Heart right ventricle (tissue), 16 donors: ENCODE data around the gene PCBP3. TPM values are rescaled to one million over a fixed set of nuclear protein-coding genes. Genes with fewer than 3 reads are reported as not detected.

Experiments
- ATAC-seq, 8 donors: fragments of 200-7000 bp; cut with Tn5 transposase; one replicate each; pipeline ENCODE4 v1.9.1; 2020; ENCODE audit warnings: mild to moderate bottlenecking in 8 of 8, moderate library complexity in 8 of 8, moderate number of reproducible peaks in 1 of 8
- DNase-seq, 2 donors: peaks; one replicate each; pipeline ENCODE4 v3.0.0-alpha.2; 2020
- H3K27ac ChIP-seq, 10 donors: fragments of 200-600 bp; sonication (generic) in 2 of 10; one replicate each; pipeline versions ENCODE4 v1.5.0 to v1.8.0; 2020 to 2022; ENCODE audit warnings: mild to moderate bottlenecking in 3 of 10
- H3K27me3 ChIP-seq, 7 donors: fragments of 200-600 bp; one replicate each; pipeline ENCODE4 v1.8.0; 2021 to 2022; ENCODE audit warnings: mild to moderate bottlenecking in 2 of 7
- H3K36me3 ChIP-seq, 9 donors: fragments of 200-600 bp; sonication (generic) in 1 of 9; one replicate each; pipeline versions ENCODE4 v1.5.0 to v1.8.0; 2020 to 2022; ENCODE audit warnings: mild to moderate bottlenecking in 2 of 9
- H3K4me1 ChIP-seq, 9 donors: fragments of 200-600 bp; sonication (generic) in 1 of 9; one replicate each; pipeline versions ENCODE4 v1.5.0 to v1.8.0; 2020 to 2022; ENCODE audit warnings: mild to moderate bottlenecking in 4 of 9
- H3K4me3 ChIP-seq, 10 donors: fragments of 200-600 bp; sonication (generic) in 2 of 10; one replicate each; pipeline versions ENCODE4 v1.5.0 to v1.8.0; 2020 to 2022; ENCODE audit warnings: mild to moderate bottlenecking in 7 of 10, moderate library complexity in 2 of 10
- H3K9me3 ChIP-seq, 11 donors: fragments of 200-600 bp in 10 of 11; sonication (generic) in 2 of 11; one replicate each; pipeline versions ENCODE4 v1.5.0 to v1.8.0; 2013 to 2022; ENCODE audit warnings: mild to moderate bottlenecking in 2 of 11, control low read depth in 1 of 11, moderate library complexity in 1 of 11
- CTCF ChIP-seq, 9 donors: fragments of 200-600 bp; sonication (generic) in 2 of 9; IDR thresholded peaks; one replicate each; pipeline versions ENCODE4 v1.5.0 to v1.8.0; 2021 to 2022; ENCODE audit warnings: antibody characterized with exemption in 9 of 9, mild to moderate bottlenecking in 5 of 9, moderate library complexity in 1 of 9
- WGBS, 2 donors: extraction: QIAGEN DNeasy Blood & Tissue Kit; methylation state at CpG; one replicate each; pipeline ENCODE4 v1.1.7; 2013; ENCODE audit warnings: inconsistent platforms in 1 of 2; 5-methylcytosine and 5-hydroxymethylcytosine counted together
- intact Hi-C, 10 donors: fragments of 100-400 bp; cut with DNase I; formaldehyde crosslinking; loops; one replicate each; pipeline versions ENCODE4 v1.11.1 to v1.14.2; 2022
- polyA plus RNA-seq, 2 donors: library from polyadenylated mRNA; stranded (reverse); fragments of 200-250 nt; gene quantifications; one replicate each; pipeline ENCODE4 v1.2.3, GENCODE V29; 2013
- total RNA-seq, 10 donors: library from RNA; stranded (reverse); fragmentation: NEBNext Ultra II Directional in 3 of 10; extraction: Animal tissue kit (Norgen Biotek cat#: 25700) in 3 of 10; gene quantifications; one replicate each; pipeline versions ENCODE4 v1.2.1 to v1.2.4, GENCODE V29; 2021 to 2023
- donor health status: Arrhythmogenic right ventricular cardiomyopathy.
- donor health status: ischemic (EF 13 %, LVEDD 7.1; RV severe dilation, severe dysfunction).
- donor health status: healthy with polysubstance abuse.
- donor health status: DM: no; HTN: yes; CAD: no.
- donor health status: DM: no; HTN: no; CAD: no.
- donor health status: ischemic (EF 25% LVEDD 6.9; RV normal size, moderate dysfunction).
- donor health status: ischemic (EF 25% LVEDD 5.7; RV mildly dilated, moderate dysfunction).
- donor health status: healthy.
- donor health status: DM: yes; HTN: yes; CAD: no.
- donor health status: Ischemic cardiomyopathy.
- donor health status: ischemic (EF 35%, LVEDD 5.7; RV mildly dilated, moderate dysfunction).
- donor health status: nonischemic (EF 11% LVEDD 7.7; RV severe dilation, severe dysfunction).
- donor health status: DM: yes; HTN: yes; CAD: no.
- donor health status: PGD.
- donor health status: ischemic (EF 29% LVEDD 5.4; RV normal size, mild dysfunction).
- donor health status: nonischemic (EF 23%, LVEDD 6.1; RV moderate dilation, normal function).

Gene PCBP3
- total and polyA plus RNA-seq, 12 donors = 0.25 to 11.3 (median 1.2) TPM

GRCh38 chr21:45934554-45934953 lies 291.0 kb downstream of the PCBP3 start:
- no peak overlapping the region for H3K27ac ChIP-seq
- H3K4me1 ChIP-seq = no peaks in the 10 kb centered on the region
- H3K27me3 ChIP-seq = peaks cover 0 to 3% (median 0%) of the 10 kb centered on the region in 7 donors
- no peak for TF ChIP-seq CTCF (IDR thresholded peaks at IDR 0.05)
- DNase-seq (no peak), ATAC-seq (no peak)
- intact Hi-C loops = loop anchor here in 1 of 10 donors (10.0 kb wide), 1 partner anchor 60 kb away; no protein-coding TSS in a partner anchor
- no peak overlapping the region for H3K4me3 ChIP-seq
- peaks cover 0 to 41% (median 14%) of the 10 kb centered on the region in 11 donors for H3K9me3 ChIP-seq
- no peaks in the 10 kb centered on the region for H3K36me3 ChIP-seq
- WGBS, 2 donors = 75 to 80% methylated on average over 3 of the region's 3 CpGs

- 78 to 84% methylated on average over 3 of the region's 3 CpGs for WGBS, 2 donors
- TF ChIP-seq CTCF (IDR thresholded peaks at IDR 0.05) = no peak
- Histone ChIP-seq H3K27ac (no peak overlapping the region), H3K9me3 (peaks cover 0 to 41% (median 14%) of the 10 kb centered on the region in 11 donors), H3K4me3 (no peak overlapping the region), H3K27me3 (no peaks in the 10 kb centered on the region), H3K36me3 (no peaks in the 10 kb centered on the region), H3K4me1 (no peaks in the 10 kb centered on the region)
- no peak for ATAC-seq
- intact Hi-C loops = loop anchor here in 1 of 10 donors (10.0 kb wide), 1 partner anchor 61 kb away; no protein-coding TSS in a partner anchor
- no peak for DNase-seq
Observed at GRCh38 chr21:45935628-45936027, 292.1 kb downstream of the PCBP3 start.

- DNase-seq (no peak), ATAC-seq (no peak)
- H3K9me3 ChIP-seq = peaks cover 0 to 41% (median 14%) of the 10 kb centered on the region in 11 donors
- no peaks in the 10 kb centered on the region for H3K27me3 ChIP-seq
- no peak overlapping the region for H3K27ac ChIP-seq
- intact Hi-C loops = loop anchor here in 1 of 10 donors (10.0 kb wide), 1 partner anchor 63 kb away; no protein-coding TSS in a partner anchor
- no peak overlapping the region for H3K4me3 ChIP-seq
- no peaks in the 10 kb centered on the region for H3K36me3 ChIP-seq
- WGBS, 2 donors = 80 to 84% methylated on average over 17 of the region's 17 CpGs
- H3K4me1 ChIP-seq = no peaks in the 10 kb centered on the region
- no peak for TF ChIP-seq CTCF (IDR thresholded peaks at IDR 0.05)
Observed at GRCh38 chr21:45937721-45938452, 294.4 kb downstream of the PCBP3 start.

- H3K4me1 ChIP-seq = no peaks in the 10 kb centered on the region
- no peak overlapping the region for H3K4me3 ChIP-seq
- ATAC-seq (no peak), DNase-seq (no peak)
- H3K27me3 ChIP-seq = no peaks in the 10 kb centered on the region
- 83% methylated on average over 1 of the region's 1 CpG for WGBS, 2 donors
- intact Hi-C loops = loop anchor here in 1 of 10 donors (10.0 kb wide), 1 partner anchor 64 kb away; no protein-coding TSS in a partner anchor
- H3K36me3 ChIP-seq = no peaks in the 10 kb centered on the region
- no peak for TF ChIP-seq CTCF (IDR thresholded peaks at IDR 0.05)
- H3K9me3 ChIP-seq = peaks cover 0 to 41% (median 14%) of the 10 kb centered on the region in 11 donors
- H3K27ac ChIP-seq = no peak overlapping the region
Observed at GRCh38 chr21:45938453-45938755, 294.9 kb downstream of the PCBP3 start.
